HG03280 (cell line): Measurements from ENCODE around the gene CEPT1.

Experiments
- ATAC-seq: cut with Tn5 transposase; IDR thresholded peaks from one replicate; pipeline ENCODE4 v1.9.1; 2021; ENCODE audit warnings: mild to moderate bottlenecking, moderate library complexity; ENCODE audit not compliant: unreplicated experiment

CEPT1 gene

DNA sequence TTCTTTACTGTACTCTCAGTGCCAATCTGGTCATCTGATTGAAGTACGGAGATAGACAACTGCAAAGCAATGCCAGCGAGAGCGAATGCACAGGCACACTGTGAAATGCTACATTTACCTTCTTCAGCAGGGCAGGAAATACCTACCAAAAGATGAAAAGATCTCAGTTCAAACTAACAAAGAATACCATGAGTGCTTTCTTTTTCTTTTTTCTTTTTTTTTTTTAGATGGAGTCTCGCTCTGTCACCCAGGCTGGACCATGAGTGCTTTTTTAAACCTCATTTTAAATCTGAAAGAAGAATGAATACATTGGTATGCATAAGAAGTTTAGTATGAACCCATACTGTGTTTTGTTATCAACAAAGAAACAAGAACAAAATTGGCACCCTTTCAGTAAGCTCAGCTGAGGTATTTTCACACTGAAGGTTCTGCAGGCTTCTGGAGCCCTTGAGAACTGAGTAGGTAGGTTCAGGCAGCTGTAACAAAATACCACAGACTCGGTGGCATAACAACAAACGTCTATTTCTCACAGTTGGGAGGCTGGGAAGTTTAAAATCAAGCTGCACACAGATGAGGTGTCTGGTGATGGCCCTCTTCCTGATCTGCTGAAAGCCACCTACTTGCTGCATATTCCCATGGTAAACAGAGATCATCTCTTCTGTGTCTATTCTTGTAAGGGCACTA is 85.8 kb downstream of the CEPT1 start:
- ATAC-seq: no peak

DNA sequence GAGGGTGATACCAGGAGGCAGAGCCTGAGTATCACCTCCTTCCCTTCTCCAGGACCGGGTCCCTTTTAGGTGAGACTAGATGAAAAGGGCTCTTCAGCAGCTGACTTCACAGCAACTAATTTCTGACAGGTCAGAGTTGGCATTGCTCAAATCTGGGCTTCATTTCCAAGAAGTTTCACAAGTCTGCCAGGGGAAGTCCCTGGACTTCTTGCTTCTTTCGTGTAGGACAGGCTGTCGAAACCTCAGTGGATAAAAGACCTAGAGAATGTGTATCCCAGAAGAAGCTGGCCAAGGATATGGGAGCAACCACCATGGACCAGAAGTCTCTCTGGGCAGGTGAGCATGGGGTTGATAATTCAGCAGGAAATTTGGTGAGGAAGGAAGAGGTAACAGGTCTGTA is 87.4 kb downstream of the CEPT1 start, which contains the start of gene CHI3L2:
Gene CHI3L2, plus strand, starts transcription at position 280 of the 400 bp plus-strand sequence. Its CDS starts 17 bp downstream, at position 297.
- no peak for ATAC-seq

DNA sequence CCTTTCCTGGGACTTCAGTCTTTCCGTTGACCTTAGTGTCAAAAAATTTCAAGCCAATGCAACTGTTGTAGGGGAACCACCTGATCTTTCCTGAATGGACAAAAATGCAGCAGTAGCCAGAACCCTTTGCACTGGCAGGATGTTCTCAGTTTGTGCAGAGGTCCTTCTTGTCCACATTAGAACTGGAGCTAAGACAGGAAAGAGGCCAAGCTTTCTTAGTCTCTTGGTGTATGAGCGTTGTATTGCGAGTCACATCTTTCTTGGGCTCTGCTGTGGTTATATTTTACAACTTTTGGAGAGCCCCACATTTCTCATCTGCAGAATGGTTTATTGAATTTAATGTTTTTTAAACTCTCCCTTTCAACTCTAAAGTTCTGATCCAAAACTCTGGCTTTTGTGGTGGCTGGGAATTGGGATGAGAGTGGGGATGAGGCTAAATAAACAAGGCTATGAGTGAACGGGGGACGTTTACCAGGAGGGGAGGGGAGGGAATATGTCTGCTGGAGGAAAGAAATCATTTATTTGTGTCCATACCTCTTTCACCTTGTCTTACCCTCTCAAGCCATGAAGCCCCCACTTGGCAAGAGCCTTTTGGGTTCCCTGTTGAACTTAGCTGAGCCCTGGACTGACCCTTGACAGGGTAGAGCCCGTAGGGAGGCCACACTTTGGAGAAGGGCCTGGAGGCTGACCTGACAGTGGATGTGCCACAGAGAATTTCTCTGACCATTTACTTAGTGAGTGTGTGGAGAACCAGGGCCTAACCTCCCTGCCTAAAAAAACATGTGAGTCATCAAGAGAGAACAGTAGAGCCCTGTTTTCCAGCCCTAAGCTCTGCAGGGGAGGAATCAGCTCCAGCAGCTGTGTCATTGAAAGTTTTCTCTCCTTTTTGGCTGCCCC is 88.1 kb downstream of the CEPT1 start:
- no peak for ATAC-seq

DNA sequence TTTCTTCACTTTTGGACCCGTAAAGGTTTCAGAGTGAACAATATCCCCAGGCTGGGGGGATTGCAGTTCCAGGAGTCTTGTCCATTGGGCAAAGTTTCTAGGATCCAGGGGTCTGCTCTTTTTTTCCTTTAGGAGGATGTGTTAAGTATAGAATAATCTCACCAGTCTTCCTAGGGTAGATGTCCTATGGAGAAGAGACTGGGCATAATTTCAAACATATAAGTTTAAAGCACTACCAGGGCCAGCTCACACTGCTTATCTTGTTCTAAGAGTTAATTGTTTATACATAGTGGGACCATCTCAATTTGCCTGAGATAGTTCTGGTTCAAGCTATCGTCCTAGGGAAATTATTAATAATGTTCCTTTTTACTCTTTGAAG is 88.7 kb downstream of the CEPT1 start:
- no peak for ATAC-seq

DNA sequence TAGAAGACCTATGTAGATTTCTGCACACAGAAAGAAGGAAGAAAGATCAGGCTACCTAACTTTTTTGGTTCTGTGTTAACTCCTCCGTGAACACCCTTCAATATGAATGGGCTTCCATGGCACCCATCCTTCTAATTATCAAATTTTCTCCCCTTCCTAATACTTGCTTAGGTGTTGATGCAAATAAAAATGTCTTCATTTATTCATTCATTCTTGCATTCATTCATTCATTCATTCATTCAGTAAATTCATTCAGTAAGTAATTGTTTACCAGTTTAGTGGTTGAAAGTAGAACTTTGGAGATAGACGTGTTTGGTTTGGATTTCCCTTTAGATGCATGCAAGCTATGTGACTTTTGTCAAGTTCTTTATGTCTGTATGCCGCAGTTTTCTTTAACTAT is 92.1 kb downstream of the CEPT1 start:
- no peak for ATAC-seq

GRCh38 chr1:111234258-111234657 is 94.2 kb downstream of the CEPT1 start:
- no peak for ATAC-seq
